ENCODE data around the gene PSTK.

DNA sequence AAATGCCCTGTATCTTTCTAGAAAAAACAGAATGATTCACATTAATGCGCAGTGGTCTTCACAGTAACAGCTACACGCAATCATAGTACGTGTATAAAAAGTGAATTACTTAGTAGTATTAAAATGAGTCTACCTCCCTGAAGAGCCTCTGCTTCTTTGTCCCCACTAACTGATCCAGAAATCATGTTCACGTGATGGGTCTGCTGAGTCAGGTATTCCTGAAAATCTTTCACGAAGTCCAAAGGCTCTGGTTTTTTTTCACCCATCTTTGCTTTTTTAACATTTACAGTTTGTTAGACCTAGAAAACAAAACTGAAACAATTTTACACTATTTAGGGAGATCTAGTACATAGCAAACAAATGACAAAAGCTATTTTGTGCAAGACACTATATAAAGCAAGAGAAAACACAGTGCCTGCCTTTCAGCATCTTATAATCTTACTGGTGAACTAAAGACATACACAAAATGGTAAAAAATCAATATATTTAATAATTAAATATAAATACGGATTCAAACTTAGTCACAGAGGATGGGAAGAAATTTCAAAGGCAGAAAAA lies 18.2 kb downstream of the PSTK start:
- TF ChIP-seq EZH2 (IDR thresholded peaks at IDR 0.05) (no peak), TCF7L2 (IDR thresholded peaks at IDR 0.05; ENCODE audit: borderline replicate concordance, extremely low read depth, insufficient read depth, insufficient read length) (no peak)
- TF ChIP-seq, protein P1, sequence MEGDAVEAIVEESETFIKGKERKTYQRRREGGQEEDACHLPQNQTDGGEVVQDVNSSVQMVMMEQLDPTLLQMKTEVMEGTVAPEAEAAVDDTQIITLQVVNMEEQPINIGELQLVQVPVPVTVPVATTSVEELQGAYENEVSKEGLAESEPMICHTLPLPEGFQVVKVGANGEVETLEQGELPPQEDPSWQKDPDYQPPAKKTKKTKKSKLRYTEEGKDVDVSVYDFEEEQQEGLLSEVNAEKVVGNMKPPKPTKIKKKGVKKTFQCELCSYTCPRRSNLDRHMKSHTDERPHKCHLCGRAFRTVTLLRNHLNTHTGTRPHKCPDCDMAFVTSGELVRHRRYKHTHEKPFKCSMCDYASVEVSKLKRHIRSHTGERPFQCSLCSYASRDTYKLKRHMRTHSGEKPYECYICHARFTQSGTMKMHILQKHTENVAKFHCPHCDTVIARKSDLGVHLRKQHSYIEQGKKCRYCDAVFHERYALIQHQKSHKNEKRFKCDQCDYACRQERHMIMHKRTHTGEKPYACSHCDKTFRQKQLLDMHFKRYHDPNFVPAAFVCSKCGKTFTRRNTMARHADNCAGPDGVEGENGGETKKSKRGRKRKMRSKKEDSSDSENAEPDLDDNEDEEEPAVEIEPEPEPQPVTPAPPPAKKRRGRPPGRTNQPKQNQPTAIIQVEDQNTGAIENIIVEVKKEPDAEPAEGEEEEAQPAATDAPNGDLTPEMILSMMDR (IDR thresholded peaks at IDR 0.05 in 2 of 3, conservative IDR thresholded peaks at IDR 0.05 in 1 of 3; ENCODE audit: borderline replicate concordance in 1 of 3, insufficient read depth in 1 of 3, low read depth in 2 of 3, low read length in 2 of 3): no peak
- TF ChIP-seq, protein P2, sequence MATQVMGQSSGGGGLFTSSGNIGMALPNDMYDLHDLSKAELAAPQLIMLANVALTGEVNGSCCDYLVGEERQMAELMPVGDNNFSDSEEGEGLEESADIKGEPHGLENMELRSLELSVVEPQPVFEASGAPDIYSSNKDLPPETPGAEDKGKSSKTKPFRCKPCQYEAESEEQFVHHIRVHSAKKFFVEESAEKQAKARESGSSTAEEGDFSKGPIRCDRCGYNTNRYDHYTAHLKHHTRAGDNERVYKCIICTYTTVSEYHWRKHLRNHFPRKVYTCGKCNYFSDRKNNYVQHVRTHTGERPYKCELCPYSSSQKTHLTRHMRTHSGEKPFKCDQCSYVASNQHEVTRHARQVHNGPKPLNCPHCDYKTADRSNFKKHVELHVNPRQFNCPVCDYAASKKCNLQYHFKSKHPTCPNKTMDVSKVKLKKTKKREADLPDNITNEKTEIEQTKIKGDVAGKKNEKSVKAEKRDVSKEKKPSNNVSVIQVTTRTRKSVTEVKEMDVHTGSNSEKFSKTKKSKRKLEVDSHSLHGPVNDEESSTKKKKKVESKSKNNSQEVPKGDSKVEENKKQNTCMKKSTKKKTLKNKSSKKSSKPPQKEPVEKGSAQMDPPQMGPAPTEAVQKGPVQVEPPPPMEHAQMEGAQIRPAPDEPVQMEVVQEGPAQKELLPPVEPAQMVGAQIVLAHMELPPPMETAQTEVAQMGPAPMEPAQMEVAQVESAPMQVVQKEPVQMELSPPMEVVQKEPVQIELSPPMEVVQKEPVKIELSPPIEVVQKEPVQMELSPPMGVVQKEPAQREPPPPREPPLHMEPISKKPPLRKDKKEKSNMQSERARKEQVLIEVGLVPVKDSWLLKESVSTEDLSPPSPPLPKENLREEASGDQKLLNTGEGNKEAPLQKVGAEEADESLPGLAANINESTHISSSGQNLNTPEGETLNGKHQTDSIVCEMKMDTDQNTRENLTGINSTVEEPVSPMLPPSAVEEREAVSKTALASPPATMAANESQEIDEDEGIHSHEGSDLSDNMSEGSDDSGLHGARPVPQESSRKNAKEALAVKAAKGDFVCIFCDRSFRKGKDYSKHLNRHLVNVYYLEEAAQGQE (IDR thresholded peaks at IDR 0.05; ENCODE audit: low read depth): no peak
- TF ChIP-seq, protein P3, sequence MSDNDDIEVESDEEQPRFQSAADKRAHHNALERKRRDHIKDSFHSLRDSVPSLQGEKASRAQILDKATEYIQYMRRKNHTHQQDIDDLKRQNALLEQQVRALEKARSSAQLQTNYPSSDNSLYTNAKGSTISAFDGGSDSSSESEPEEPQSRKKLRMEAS (IDR thresholded peaks at IDR 0.05): no peak
